HG02981 (cell line): ENCODE data around the gene MAST4.
"Not testable (repeated sequence)": the region's sequence is repeated elsewhere in the genome, so short reads cannot be mapped to it uniquely, and the experiment has no call there.

Experiments used
- ATAC-seq: cut with Tn5 transposase; IDR thresholded peaks from one replicate; pipeline ENCODE4 v1.9.1; 2021; ENCODE audit warnings: mild to moderate bottlenecking, moderate library complexity; ENCODE audit not compliant: unreplicated experiment

The MAST4 gene

GRCh38 chr5:66805514-66806430 is 209.6 kb downstream of the MAST4 start:
- ATAC-seq, result no peak

DNA sequence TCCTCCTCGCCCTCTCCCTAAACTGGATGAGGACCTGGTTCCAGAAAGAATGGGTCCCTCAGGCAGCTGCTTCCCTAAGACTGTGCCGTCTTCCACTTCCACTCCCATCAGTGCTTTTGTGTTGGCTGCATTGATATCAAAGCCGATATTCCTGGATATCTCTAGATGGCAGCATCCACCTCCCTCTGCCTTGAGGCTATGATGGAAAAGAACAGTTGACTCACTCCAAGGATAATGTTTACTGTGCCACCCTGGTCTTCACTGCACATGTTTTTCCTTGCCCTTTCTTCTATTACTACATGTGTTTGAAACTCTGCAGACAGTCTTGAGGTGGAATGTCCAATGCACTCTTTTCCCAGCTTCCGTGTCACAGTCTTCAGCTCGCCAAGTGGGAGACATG is 211.6 kb downstream of the MAST4 start:
- ATAC-seq, result no peak

- no peak for ATAC-seq
Measured at GRCh38 chr5:66808663-66809062, 212.5 kb downstream of the MAST4 start.

DNA sequence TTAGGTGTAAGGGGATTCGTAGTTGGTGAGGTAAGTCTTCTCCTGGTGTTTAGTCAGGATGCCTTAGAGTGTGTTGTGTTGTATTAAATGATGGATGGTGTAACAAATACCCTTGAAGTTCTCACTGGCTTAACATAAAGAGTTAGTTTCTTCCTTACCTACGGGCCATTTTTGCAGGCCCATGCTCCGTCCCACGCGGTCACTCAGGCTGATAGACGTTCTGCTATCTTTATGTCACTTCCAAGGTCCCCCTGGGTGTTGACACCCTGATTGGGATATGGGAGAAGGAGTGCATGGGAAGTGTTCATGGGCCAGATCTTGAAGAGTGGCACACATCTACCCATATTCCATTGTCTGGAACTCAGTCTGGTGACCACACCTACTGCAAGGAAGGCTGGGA is 214.0 kb downstream of the MAST4 start:
- no peak for ATAC-seq

DNA sequence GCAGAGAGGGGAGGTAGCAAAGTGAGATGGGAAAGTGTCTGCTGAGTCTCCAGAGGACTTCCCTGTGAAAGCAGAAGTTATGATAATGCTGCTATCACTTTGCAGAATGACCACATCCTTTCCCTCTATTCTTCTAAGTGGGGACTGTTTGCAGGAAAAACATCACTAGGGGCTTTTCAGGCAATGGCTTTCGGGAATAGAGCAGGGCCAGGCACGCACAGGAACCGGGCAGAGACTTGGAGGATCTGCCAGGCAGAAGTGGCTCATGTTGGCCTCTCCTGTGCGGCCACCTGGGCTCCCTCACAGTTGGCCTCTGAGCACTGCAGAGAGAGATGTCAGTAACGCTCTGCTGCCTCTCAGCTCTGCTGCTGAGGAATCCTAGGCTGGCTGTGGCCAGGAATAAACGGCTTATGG is 214.7 kb downstream of the MAST4 start:
- no peak for ATAC-seq

DNA sequence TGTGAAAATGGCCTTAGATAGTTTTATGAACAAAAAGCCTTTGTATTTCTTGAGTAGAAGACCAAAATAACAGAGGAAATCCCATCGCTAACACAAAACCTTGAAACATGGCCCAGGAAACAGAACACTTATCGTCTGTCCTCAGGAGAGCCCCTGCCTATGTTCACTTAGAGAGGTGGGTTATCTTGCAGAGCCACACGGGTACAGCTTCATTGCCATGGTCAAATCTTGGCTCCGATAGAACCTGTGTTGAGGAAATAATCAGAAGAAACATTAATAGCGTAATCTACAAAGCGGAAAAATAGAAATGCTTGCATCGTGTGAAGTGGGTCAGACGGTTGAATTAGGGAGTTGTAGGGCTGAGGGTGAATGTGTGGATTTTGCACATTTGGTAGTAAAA is 216.1 kb downstream of the MAST4 start:
- no peak for ATAC-seq

- ATAC-seq, result no peak
Measured at GRCh38 chr5:66813306-66813705, 217.1 kb downstream of the MAST4 start.

DNA sequence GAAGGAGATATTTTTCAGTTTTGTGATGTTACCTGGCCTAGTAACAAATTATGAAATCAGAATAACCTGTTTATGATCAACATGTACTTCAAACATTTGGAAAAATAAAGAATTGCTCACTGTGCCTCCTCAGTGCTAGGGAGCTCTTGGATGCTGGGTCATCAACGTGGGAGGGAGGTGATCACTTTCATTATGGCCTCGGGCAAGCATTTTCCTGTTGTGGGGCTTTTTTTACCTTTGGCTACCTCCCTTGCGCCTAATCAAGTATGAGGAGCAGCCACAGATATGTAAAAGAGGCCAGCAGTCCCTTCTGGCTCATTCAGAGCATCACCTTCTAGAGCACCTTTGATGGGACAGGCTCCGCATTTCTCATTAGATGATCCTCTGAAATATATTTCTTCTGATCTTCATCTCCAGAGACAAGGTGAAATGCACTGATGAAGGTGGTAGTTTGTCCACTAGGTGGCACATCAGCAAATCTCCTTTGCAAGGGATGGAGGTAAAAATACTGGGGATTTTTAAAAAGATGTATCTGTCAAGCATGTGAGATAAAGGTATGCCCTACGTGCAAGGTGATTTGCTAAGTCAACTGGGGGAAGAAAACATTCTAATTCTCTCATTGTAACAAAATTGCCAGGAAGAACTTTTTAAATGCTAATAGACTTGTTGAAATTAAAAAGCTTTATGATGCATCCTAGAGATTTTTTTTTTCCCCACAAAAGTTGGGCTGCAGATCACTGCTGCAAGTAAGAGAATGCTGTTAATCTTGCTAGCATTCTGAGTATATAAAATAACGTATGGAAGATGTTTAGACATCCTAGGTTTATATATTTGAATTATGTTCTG is 218.2 kb downstream of the MAST4 start:
- ATAC-seq, result peak; percentile 54

- no peak for ATAC-seq
Measured at GRCh38 chr5:66818304-66818934, 222.2 kb downstream of the MAST4 start.

DNA sequence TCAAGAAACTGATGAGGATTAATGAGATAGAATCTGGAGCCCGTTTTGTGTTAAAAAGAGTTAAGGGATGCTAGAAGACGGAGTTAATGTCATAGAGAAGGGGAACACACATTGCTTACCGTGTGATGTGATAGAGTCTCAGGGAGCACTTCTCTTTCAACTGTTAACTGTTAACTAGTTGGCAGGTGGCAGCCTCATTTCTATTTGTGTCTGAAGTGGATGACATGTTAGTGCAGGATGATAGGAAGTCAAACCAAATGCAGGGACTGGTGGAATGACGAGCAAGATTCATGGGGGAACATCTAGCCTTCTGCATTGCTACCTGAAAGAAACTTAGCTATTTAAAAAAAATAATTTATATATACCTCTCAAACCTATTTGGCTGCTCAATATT is 222.7 kb downstream of the MAST4 start:
- no peak for ATAC-seq

- no peak for ATAC-seq
Measured at GRCh38 chr5:66820630-66821207, 224.5 kb downstream of the MAST4 start.

GRCh38 chr5:66821688-66822429 is 225.7 kb downstream of the MAST4 start:
- no peak for ATAC-seq

DNA sequence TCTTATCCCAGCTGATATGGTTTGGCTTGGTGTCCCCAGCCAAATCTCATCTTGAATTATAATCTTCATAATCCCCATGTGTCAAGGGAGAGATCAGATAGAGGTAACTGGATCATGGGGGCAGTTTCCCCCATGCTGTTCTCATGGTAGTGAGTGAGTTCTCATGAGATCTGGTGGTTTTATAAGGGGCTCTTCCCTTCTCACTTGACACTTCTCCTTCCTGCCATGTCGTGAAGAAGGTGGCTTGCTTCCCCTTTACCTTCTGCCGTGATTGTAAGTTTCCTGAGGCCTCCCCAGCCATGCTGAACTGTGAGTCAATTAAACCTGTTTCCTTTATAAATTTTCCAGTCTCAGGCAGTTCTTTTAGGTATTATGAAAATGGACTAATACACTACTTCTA is 226.7 kb downstream of the MAST4 start:
- not testable (repeated sequence) for ATAC-seq

GRCh38 chr5:66824476-66824875 is 228.3 kb downstream of the MAST4 start:
- ATAC-seq, result no peak

- no peak for ATAC-seq
Measured at GRCh38 chr5:66826263-66826662, 230.1 kb downstream of the MAST4 start.

DNA sequence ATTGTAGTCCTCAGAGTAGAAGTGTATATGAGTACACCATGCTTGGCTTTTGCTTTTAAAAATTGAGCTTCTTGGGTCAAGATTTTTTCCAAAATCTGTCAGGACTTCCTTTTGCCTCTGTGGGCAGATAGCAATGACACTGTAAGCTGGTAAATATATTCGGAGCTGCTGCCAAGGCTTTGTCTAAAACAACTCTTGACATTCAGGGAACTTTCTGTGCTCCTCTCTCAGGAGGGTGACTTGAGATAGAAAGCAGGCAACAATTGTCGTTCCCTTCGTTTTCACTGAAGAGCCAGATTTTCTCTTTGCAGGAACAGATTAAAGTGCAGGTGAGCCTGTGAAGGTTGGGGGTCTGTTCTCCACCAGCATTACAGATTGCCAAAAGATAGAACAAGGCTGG is 230.5 kb downstream of the MAST4 start:
- no peak for ATAC-seq

DNA sequence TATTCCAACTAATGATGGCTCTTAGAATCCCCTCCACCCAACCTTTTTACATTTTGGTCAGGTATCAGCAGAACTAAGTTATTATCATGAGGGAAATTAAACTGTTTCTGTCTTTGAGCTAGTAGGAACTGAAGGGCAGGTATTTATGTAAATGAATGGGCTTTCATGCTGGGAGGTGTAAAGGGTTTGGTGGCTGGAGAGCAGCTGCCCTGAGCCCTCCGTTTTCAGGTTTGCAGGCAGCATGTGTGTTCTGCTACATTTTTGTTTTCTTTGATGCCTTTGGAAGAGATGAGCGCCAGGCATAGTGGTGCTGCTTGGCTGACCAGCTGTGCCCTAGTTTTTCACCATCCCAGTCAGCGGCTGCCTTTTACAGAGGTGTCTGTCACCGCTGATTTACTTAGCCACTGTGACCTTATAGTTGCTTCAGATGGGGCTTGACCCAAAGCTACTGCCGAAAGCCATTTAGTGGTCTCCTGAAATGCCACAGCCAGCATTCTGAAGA is 231.9 kb downstream of the MAST4 start:
- ATAC-seq, result no peak

DNA sequence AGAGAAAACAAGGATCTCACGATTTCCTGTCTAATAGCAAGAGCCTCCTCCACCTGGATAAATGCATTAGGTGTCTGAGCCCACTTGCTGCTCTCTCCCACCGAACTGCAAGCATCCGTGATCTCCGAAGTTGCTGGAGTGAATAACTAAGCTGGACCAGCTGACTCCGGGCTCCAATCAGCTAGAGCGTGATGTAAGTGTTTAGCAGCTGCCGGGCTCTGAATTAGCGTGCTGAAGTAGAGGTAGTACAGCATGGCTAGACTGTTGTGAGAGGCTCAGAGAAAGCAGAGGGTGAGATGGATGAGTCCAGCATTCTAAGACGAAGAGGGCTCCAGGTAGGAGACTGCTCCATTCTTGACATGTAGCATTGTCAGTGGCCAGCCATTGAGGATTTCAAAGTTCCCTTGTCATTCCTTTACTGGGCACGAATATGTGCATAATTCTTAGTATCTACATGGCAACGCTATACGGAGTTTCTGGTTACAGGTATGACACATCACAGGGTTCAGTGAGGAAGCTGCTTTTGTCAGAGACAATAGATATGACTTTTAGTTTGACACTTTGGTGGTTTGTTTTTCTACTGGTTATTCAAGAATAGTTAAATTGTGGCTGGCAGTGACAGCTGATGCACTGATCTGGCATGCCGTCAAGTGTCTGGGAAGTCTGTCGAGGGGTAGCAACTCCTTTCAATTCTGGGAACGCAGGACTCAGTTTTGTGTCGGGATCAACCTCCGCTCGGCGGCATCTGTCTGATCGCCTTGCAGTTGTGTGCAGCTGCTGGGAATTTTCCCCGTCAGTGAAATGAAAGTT is 232.6 kb downstream of the MAST4 start:
- ATAC-seq, result peak; percentile 67

DNA sequence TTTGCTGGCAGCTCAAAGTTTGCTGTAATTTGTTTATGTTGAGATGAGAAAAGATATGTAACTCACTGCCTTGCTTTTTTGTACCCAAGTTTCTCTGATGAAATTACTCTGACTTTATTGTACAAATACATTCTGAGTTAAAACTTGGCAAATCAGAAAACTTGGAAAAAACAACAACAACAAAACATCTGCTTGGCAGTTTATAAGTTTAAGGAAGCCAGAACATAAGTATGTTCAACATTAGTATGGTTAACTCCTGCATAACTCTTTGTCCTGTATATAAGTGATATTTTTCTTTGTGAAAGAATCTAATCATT is 233.1 kb downstream of the MAST4 start:
- no peak for ATAC-seq

- no peak for ATAC-seq
Measured at GRCh38 chr5:66829826-66830225, 233.6 kb downstream of the MAST4 start.
